ENCODE data around the gene RALGPS2.

The RALGPS2 gene

GRCh38 chr1:178867670-178868069, 142.6 kb downstream of the RALGPS2 start:
- DNase-seq: peak in 1 of 2 donors; percentile 15

GRCh38 chr1:178868706-178869105, 143.7 kb downstream of the RALGPS2 start:
- DNase-seq: no peak

GRCh38 chr1:178869119-178869697, 144.2 kb downstream of the RALGPS2 start:
- no peak for DNase-seq

- DNase-seq: no peak
Measured at GRCh38 chr1:178870221-178870620, 145.2 kb downstream of the RALGPS2 start.

GRCh38 chr1:178870944-178871343, 145.9 kb downstream of the RALGPS2 start, which contains the start of gene ANGPTL1:
TSS of gene ANGPTL1 (minus strand) at chr1:178871077. CDS start at chr1:178865776, 5,301 bp downstream.
- DNase-seq: peak in 1 of 2 donors; percentile 2

- DNase-seq: no peak
Measured at GRCh38 chr1:178871551-178872320, 146.7 kb downstream of the RALGPS2 start.

- no peak for DNase-seq
Measured at GRCh38 chr1:178874966-178875365, 149.9 kb downstream of the RALGPS2 start.

- no peak for DNase-seq
Measured at GRCh38 chr1:178875936-178876335, 150.9 kb downstream of the RALGPS2 start.

- DNase-seq: no peak
Measured at GRCh38 chr1:178877896-178878295, 152.9 kb downstream of the RALGPS2 start.

GRCh38 chr1:178881950-178882349, 156.9 kb downstream of the RALGPS2 start:
- DNase-seq: no peak

GRCh38 chr1:178885869-178886268, 160.8 kb downstream of the RALGPS2 start:
- no peak for DNase-seq

- DNase-seq: no peak
Measured at GRCh38 chr1:178886551-178886950, 161.5 kb downstream of the RALGPS2 start.

GRCh38 chr1:178895928-178896327, 170.9 kb downstream of the RALGPS2 start:
- no peak for DNase-seq

GRCh38 chr1:178898401-178898800, 173.4 kb downstream of the RALGPS2 start:
- no peak for DNase-seq

GRCh38 chr1:178899402-178899801, 174.4 kb downstream of the RALGPS2 start:
- DNase-seq: no peak

- no peak for DNase-seq
Measured at GRCh38 chr1:178901482-178902125, 176.6 kb downstream of the RALGPS2 start.

GRCh38 chr1:178908358-178908757, 183.3 kb downstream of the RALGPS2 start:
- no peak for DNase-seq

- DNase-seq: no peak
Measured at GRCh38 chr1:178910023-178910422, 185.0 kb downstream of the RALGPS2 start.

GRCh38 chr1:178912597-178912996, 187.6 kb downstream of the RALGPS2 start:
- DNase-seq: no peak

- DNase-seq: no peak
Measured at GRCh38 chr1:178916448-178917174, 191.6 kb downstream of the RALGPS2 start.

GRCh38 chr1:178918308-178918707, 193.3 kb downstream of the RALGPS2 start:
- no peak for DNase-seq

- no peak for DNase-seq
Measured at GRCh38 chr1:178918955-178919354, 193.9 kb downstream of the RALGPS2 start.

GRCh38 chr1:178919581-178919980, 194.5 kb downstream of the RALGPS2 start:
- DNase-seq: no peak
